HCT116 (cell line): ENCODE measurements around the gene COG5.

ENCODE experiments used
- CBX3 ChIP-seq: IDR thresholded peaks from 2 replicates; pipeline ENCODE4 v1.6.1; 2012; ENCODE audit warnings: low read depth
- CTCF ChIP-seq, 3 experiments: fragments of 200-600 bp in 1 of 3; sonication (generic) in 1 of 3; IDR thresholded peaks in 2 of 3; conservative IDR thresholded peaks in 1 of 3; 2 replicates each; pipeline ENCODE4 v1.5.1; 2012 to 2017; ENCODE audit warnings: low read depth in 2 of 3, low read length in 2 of 3, antibody characterized with exemption in 1 of 3, borderline replicate concordance in 1 of 3, control low read depth in 1 of 3, mild to moderate bottlenecking in 1 of 3, mixed read lengths in 1 of 3, mixed run types in 1 of 3, moderate library complexity in 1 of 3; ENCODE audit not compliant: insufficient read depth in 1 of 3
- EZH2 ChIP-seq: fragments of 200-600 bp; sonication (generic); IDR thresholded peaks from 2 replicates; pipeline ENCODE4 v1.6.1; 2017; ENCODE audit warnings: antibody characterized with exemption, mixed run types
- JUND ChIP-seq: IDR thresholded peaks from 2 replicates; pipeline ENCODE4 v1.6.1; 2012
- POLR2A ChIP-seq: IDR thresholded peaks from 2 replicates; pipeline ENCODE4 v1.7.0; 2011; ENCODE audit warnings: borderline replicate concordance; ENCODE audit not compliant: insufficient read depth, insufficient read length; ENCODE audit errors: extremely low read depth
- RAD21 ChIP-seq: IDR thresholded peaks from 2 replicates; pipeline ENCODE4 v1.6.1; 2012; ENCODE audit warnings: low read depth, mild to moderate bottlenecking
- REST ChIP-seq: IDR thresholded peaks from 2 replicates; pipeline ENCODE4 v1.6.1; 2012; ENCODE audit warnings: low read depth
- YY1 ChIP-seq: IDR thresholded peaks from 2 replicates; pipeline ENCODE4 v1.6.1; 2011; ENCODE audit warnings: low read length, low read depth, moderate library complexity, mild to moderate bottlenecking; ENCODE audit not compliant: insufficient replicate concordance; ENCODE audit errors: extremely low read depth
- ZBTB33 ChIP-seq: IDR thresholded peaks from 2 replicates; pipeline ENCODE4 v1.6.1; 2011; ENCODE audit warnings: mild to moderate bottlenecking, low read length, moderate library complexity; ENCODE audit not compliant: insufficient replicate concordance; ENCODE audit errors: extremely low read depth
- ZFX ChIP-seq: fragments of 450-650 bp; IDR thresholded peaks from 2 replicates; pipeline ENCODE4 v1.6.1; 2017

- TF ChIP-seq CTCF (IDR thresholded peaks at IDR 0.05 in 2 of 3, conservative IDR thresholded peaks at IDR 0.05 in 1 of 3; ENCODE audit: borderline replicate concordance in 1 of 3, insufficient read depth in 1 of 3, low read depth in 2 of 3, low read length in 2 of 3) (no peak), EZH2 (no peak), ZFX (no peak), JUND (no peak), ZBTB33 (no peak), POLR2A (no peak), REST (no peak), CBX3 (no peak), RAD21 (no peak), YY1 (no peak)
Measured at GRCh38 chr7:107244613-107245012, 319.1 kb downstream of the COG5 start.
